Peyer's patch (tissue), 4 donors: ENCODE data around the gene MTMR12.

Experiments
- POLR2A ChIP-seq, 2 donors: fragments of 450-650 bp; IDR thresholded peaks; one replicate each; pipeline ENCODE4 v1.5.1; 2017; ENCODE audit warnings: antibody characterized with exemption in 2 of 2, mild to moderate bottlenecking in 2 of 2, moderate library complexity in 2 of 2
- TF ChIP-seq, protein P1 (sequence below), 6 experiments: fragments of 450-650 bp in 4 of 6; fragments of 200-600 bp in 2 of 6; sonication (generic) in 1 of 6; IDR thresholded peaks; one replicate each; pipeline ENCODE4 v1.5.1; 2017 to 2019; ENCODE audit warnings: antibody characterized with exemption in 6 of 6, mild to moderate bottlenecking in 3 of 6, moderate library complexity in 1 of 6

DNA sequence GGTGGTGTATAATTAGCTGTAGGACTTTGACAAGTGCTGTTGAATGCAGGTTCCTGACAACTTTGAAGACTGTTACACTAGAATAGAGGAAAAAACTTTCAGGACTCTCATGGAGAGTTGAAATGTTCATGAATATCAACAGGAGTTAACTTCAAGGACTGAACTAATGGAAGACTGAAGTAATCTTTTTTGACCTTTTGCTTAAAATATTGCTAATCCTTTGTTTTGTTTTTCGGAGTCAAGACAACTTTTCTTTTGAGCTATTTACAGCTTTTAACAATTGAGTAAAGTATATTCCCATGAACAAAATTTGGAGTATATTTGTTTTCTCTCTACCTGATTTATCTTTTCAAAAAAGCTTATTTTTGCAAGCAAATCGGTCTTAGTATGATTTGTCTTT, 34.1 kb upstream of the MTMR12 start:
- TF ChIP-seq, protein P1, sequence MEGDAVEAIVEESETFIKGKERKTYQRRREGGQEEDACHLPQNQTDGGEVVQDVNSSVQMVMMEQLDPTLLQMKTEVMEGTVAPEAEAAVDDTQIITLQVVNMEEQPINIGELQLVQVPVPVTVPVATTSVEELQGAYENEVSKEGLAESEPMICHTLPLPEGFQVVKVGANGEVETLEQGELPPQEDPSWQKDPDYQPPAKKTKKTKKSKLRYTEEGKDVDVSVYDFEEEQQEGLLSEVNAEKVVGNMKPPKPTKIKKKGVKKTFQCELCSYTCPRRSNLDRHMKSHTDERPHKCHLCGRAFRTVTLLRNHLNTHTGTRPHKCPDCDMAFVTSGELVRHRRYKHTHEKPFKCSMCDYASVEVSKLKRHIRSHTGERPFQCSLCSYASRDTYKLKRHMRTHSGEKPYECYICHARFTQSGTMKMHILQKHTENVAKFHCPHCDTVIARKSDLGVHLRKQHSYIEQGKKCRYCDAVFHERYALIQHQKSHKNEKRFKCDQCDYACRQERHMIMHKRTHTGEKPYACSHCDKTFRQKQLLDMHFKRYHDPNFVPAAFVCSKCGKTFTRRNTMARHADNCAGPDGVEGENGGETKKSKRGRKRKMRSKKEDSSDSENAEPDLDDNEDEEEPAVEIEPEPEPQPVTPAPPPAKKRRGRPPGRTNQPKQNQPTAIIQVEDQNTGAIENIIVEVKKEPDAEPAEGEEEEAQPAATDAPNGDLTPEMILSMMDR (IDR thresholded peaks at IDR 0.05): no peak
- no peak for TF ChIP-seq POLR2A (IDR thresholded peaks at IDR 0.05)
